Measurements from ENCODE around the gene MAFB. TPM values are rescaled to one million over a fixed set of nuclear protein-coding genes. Genes with fewer than 3 reads are reported as not detected.

The MAFB gene
- total RNA-seq, 3 donors from 2014 or later = 3.8 to 17.9 (median 17.7) TPM

GRCh38 chr20:40702504-40702903, 13.5 kb upstream of the MAFB start:
- ATAC-seq = no peak
- no peak overlapping the region for H3K4me3 ChIP-seq
- no peak for TF ChIP-seq CTCF (IDR thresholded peaks at IDR 0.05)
- no peaks in the 10 kb centered on the region for H3K9me3 ChIP-seq
- DNase-seq = no peak
- no peaks in the 10 kb centered on the region for H3K36me3 ChIP-seq (ENCODE audit: low read depth)
- intact Hi-C loops (cut with DNase I, micrococcal nuclease) = no loop called here
- H3K4me1 ChIP-seq (ENCODE audit: low read depth) = no peaks in the 10 kb centered on the region

GRCh38 chr20:40698744-40699143, 9.7 kb upstream of the MAFB start:
- Histone ChIP-seq H3K4me1 (ENCODE audit: low read depth) (no peaks in the 10 kb centered on the region), H3K9me3 (no peaks in the 10 kb centered on the region), H3K36me3 (ENCODE audit: low read depth) (no peaks in the 10 kb centered on the region), H3K4me3 (no peak overlapping the region)
- intact Hi-C loops (cut with DNase I, micrococcal nuclease) = loop anchor here in 1 of 2 donors (10.0 kb wide), 1 partner anchor 534 kb away; no protein-coding TSS in a partner anchor
- ATAC-seq (no peak), DNase-seq (no peak)
- no peak for TF ChIP-seq CTCF (IDR thresholded peaks at IDR 0.05)

DNA sequence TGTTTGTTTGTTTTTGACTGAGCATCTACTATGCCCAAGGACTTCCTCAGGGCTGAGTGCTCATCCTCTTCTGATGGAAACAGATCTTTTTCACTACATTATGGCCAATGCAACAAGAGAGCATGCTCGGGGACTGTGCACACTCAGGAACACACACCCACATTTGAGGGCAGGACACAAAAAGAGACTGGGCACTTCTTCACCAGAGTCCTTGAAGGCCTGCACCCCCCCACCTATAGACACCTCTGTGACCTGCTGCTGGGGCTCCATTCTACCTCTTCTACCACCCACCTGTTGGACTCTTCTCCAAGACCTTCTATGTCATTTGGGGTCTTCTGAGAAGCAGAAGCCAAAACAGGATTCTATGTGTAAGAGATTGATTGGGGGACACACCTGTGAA, 9.2 kb upstream of the MAFB start:
- intact Hi-C loops (cut with DNase I, micrococcal nuclease) = loop anchor here in 1 of 2 donors (10.0 kb wide), 1 partner anchor 533 kb away; no protein-coding TSS in a partner anchor
- no peak for DNase-seq
- Histone ChIP-seq H3K36me3 (ENCODE audit: low read depth) (no peaks in the 10 kb centered on the region), H3K9me3 (no peaks in the 10 kb centered on the region), H3K4me3 (no peak overlapping the region), H3K4me1 (ENCODE audit: low read depth) (no peaks in the 10 kb centered on the region)
- no peak for TF ChIP-seq CTCF (IDR thresholded peaks at IDR 0.05)
- no peak for ATAC-seq

- Histone ChIP-seq H3K4me1 (ENCODE audit: low read depth) (no peaks in the 10 kb centered on the region), H3K9me3 (no peaks in the 10 kb centered on the region), H3K4me3 (no peak overlapping the region), H3K36me3 (ENCODE audit: low read depth) (no peaks in the 10 kb centered on the region)
- TF ChIP-seq CTCF (IDR thresholded peaks at IDR 0.05) = no peak
- DNase-seq = no peak
- no peak for ATAC-seq
- intact Hi-C loops (cut with DNase I, micrococcal nuclease) = loop anchor here in 1 of 2 donors (10.0 kb wide), 1 partner anchor 533 kb away; no protein-coding TSS in a partner anchor
Observed at GRCh38 chr20:40697541-40697940, 8.5 kb upstream of the MAFB start.

- intact Hi-C loops (cut with DNase I, micrococcal nuclease) = loop anchor here in 1 of 2 donors (10.0 kb wide), 1 partner anchor 530 kb away; no protein-coding TSS in a partner anchor
Observed at GRCh38 chr20:40695214-40695613, 6.2 kb upstream of the MAFB start.

More at GRCh38 chr20:40695214-40695613, 6.2 kb upstream of the MAFB start:
- no peak for DNase-seq
- Histone ChIP-seq H3K9me3 (no peaks in the 10 kb centered on the region), H3K4me1 (ENCODE audit: low read depth) (peaks cover 3% of the 10 kb centered on the region), H3K4me3 (no peak overlapping the region), H3K36me3 (ENCODE audit: low read depth) (no peaks in the 10 kb centered on the region)
- TF ChIP-seq CTCF (IDR thresholded peaks at IDR 0.05) = no peak
- no peak for ATAC-seq

Measured in mucosa of descending colon (tissue), 3 donors.